Activated CD4-positive, CD25-positive, alpha-beta regulatory T cell treated with anti-CD3 and anti-CD28 coated beads, Interleukin-2, amount 50 U/mL, for 16 hours (primary cell): ENCODE data around the gene NR1D1.

ENCODE experiments used
- DNase-seq: peaks from one replicate; pipeline ENCODE4 v3.0.0-alpha.2; 2020; ENCODE audit warnings: low read depth, low spot score

Gene NR1D1

DNA sequence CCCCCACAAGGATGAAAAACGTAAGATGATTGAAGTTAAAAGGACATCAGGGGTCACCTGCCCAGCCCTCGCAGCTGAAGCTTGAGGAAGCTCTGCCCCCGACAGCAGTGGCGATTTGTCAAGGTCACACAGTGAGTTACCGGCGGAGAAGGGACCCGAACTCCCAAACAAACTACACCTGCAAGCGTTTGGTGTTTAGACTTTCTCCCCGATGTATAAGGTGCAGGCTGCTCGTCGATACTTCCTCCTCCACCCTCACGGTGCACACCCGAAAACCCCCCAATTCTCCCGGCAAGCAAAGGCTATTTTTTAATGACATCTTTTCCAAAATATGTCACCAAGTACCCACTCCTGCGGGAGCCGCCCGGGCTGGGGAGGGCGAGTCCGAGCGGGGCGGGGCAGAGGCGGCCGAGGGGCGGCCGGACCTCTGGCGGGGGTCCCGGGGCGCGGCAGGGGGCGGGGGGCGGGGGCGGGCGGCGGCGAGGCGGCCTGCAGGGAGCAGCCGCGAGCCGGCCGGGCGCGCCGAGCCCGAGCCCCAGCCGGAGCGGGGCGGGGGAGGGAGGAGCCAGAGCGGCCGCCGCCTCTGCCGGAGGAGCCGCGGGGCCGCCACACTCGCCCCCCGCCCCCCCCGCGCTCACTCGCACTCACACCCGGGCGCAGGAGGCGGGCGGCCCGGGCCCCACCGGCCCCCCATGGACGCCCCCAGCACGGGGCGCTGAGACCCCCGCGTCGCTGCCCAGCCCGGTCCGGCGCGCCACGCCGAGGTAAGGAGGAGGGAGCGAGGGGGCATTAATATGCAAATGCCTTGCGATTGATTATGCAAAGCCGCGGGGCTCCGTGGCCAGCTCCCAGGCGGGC is 37.8 kb downstream of the NR1D1 start, which contains the start of gene THRA:
THRA (plus strand) TSS at position 637 of the 858 bp plus-strand sequence. CDS start 11,524 bp downstream, outside the sequence.
- DNase-seq = no peak

GRCh38 chr17:40061609-40062038 is 38.8 kb downstream of the NR1D1 start:
- no peak for DNase-seq

GRCh38 chr17:40060887-40061608 is 39.3 kb downstream of the NR1D1 start:
- DNase-seq = no peak

DNA sequence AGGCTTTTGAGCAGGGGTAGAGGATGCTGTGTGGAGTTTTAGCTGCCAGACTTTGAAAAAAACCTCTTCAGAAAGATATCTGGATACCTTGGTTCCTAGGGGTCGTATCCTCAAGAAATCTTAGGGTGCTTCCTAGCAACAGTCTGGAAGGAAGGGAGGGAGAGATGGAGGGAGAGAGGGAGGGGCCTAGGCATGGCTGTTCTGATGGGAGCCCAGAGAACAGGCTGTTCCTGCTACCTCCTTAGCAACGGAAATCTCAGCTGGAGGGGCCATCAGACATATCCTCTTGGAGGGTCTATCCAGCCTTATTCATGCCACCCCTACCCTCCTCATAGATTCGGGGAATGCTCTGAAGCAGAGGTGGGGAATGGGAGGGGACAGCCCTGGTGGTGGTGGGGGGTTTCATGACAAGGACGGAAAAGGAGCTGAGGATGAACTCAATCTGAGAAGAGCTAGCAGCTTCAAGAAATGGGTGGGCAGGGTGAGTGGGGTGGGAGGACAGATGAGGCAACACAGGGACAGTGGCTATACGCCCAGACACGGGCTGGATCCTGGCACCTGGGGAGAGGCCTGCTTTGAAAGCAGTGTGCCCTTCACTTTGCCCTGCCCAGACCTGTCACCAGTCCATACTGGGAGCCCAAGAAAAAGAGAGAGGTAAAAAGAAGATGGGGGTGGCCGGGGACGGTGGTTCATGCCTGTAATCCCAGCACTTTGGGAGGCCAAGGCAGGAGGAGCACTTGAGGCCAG is 40.5 kb downstream of the NR1D1 start:
- DNase-seq = no peak

GRCh38 chr17:40058865-40059264 is 41.5 kb downstream of the NR1D1 start:
- DNase-seq = no peak

DNA sequence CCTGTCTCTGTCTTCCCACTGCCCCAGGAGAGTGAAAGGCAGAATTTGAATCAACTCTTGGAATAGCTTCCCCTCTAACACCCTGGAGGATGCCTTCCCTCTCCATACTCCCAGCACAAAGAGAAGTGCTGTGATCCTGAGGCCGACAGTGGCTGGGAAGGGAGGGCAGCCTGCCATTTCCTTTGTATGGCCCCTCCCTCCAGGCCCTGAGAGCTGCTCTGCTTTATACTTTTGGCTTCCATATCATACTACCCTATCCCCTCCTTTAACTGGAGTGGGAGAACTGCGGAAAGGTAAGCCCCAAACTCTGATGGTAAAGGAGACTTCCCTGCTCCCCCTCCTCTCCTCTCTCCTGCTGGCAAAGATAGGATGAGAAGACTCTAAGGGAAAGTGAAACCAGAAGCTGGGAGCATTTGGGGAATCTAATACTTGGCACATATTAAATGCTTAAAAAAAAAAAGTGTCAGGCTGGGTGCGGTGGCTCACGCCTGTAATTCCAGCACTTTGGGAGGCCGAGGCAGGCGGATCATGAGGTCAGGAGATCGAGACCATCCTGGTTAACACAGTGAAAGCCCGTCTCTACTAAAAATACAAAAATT is 42.1 kb downstream of the NR1D1 start:
- no peak for DNase-seq

- no peak for DNase-seq
Measured at GRCh38 chr17:40056379-40057015, 43.9 kb downstream of the NR1D1 start.
